ENCODE results near the gene CTTNBP2.

CTTNBP2 gene

GRCh38 chr7:117810642-117811512, 62.4 kb downstream of the CTTNBP2 start:
- Histone ChIP-seq H3K27ac (replicated peaks) (no peak overlapping the region), H3K27me3 (ENCODE audit: insufficient read depth, poor library complexity, severe bottlenecking) (no peaks in the 10 kb centered on the region), H3K4me3 (replicated peaks; ENCODE audit: insufficient read depth, low read length) (no peak overlapping the region)
- no peak for DNase-seq (ENCODE audit: low read depth in 1 of 2, low spot score in 1 of 2)
- TF ChIP-seq GABPA (IDR thresholded peaks at IDR 0.05; ENCODE audit: low read depth) (no peak), SPI1 (IDR thresholded peaks at IDR 0.05; ENCODE audit: borderline replicate concordance, low read depth) (no peak), CTCF (IDR thresholded peaks at IDR 0.05; ENCODE audit: insufficient read depth, low read length) (no peak), POLR2AphosphoS5 (IDR thresholded peaks at IDR 0.05; ENCODE audit: low read depth) (no peak)
- TF ChIP-seq, protein P1, sequence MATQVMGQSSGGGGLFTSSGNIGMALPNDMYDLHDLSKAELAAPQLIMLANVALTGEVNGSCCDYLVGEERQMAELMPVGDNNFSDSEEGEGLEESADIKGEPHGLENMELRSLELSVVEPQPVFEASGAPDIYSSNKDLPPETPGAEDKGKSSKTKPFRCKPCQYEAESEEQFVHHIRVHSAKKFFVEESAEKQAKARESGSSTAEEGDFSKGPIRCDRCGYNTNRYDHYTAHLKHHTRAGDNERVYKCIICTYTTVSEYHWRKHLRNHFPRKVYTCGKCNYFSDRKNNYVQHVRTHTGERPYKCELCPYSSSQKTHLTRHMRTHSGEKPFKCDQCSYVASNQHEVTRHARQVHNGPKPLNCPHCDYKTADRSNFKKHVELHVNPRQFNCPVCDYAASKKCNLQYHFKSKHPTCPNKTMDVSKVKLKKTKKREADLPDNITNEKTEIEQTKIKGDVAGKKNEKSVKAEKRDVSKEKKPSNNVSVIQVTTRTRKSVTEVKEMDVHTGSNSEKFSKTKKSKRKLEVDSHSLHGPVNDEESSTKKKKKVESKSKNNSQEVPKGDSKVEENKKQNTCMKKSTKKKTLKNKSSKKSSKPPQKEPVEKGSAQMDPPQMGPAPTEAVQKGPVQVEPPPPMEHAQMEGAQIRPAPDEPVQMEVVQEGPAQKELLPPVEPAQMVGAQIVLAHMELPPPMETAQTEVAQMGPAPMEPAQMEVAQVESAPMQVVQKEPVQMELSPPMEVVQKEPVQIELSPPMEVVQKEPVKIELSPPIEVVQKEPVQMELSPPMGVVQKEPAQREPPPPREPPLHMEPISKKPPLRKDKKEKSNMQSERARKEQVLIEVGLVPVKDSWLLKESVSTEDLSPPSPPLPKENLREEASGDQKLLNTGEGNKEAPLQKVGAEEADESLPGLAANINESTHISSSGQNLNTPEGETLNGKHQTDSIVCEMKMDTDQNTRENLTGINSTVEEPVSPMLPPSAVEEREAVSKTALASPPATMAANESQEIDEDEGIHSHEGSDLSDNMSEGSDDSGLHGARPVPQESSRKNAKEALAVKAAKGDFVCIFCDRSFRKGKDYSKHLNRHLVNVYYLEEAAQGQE (IDR thresholded peaks at IDR 0.05; ENCODE audit: insufficient replicate concordance, low read depth), result no peak

DNA sequence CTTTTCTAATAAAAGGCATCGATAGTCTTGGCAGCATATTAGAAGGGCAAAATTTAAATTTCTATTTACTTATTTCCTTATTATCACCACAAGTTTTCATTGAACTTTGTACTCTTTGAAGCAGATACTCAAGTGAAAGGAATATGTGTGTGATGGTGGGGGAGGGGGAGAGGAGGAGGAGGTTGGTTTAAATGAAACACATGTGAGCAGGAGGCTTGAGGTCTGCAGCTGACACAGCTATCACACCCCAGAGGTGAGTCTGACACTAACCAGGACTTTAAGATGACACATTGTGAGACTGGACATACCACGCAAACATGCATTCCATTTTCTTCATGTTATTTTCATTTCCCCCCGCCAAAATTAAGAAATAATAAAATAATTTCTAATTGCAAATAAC, 63.3 kb downstream of the CTTNBP2 start:
- Histone ChIP-seq H3K27me3 (ENCODE audit: insufficient read depth, poor library complexity, severe bottlenecking) (no peaks in the 10 kb centered on the region), H3K27ac (replicated peaks) (no peak overlapping the region), H3K4me3 (replicated peaks; ENCODE audit: insufficient read depth, low read length) (no peak overlapping the region)
- no peak for DNase-seq (ENCODE audit: low read depth in 1 of 2, low spot score in 1 of 2)
- no peak for TF ChIP-seq CTCF (IDR thresholded peaks at IDR 0.05; ENCODE audit: insufficient read depth, low read length)

DNA sequence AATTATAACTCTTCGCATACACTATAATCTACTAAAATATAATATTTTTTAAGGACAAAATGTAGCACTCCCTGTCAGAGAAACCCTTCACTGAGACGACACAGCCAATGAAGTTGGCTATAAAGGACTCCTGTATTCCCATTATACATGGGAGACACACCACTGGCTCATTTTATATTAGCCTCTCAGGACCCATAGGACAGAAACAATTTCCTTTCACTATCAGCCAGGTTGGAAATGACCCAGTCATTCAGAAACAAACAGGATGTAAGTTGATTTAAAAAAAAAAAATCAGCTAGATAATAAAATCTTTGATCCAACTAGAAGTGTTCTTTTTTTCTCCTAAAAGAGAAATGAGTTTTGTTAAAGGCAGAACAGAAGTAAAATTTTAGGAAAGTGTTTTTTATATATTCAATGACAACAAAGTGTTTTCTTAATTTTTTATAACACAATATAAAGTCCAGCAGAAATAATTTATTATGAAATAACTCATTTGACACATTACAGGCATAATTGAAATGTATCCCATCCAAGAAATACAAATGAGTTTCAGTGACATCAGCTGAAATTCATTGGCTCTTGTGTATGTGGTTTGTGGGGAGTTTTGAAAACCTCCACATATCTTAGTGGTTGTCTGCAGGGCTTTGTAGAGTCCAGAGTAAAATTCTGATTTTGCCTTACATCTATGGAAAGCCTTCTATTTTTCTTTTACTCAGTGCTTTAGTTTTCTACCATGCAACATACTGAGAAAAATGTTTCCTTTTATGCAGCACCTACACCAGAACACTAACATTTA, 64.1 kb downstream of the CTTNBP2 start:
- Histone ChIP-seq H3K27me3 (ENCODE audit: insufficient read depth, poor library complexity, severe bottlenecking) (no peaks in the 10 kb centered on the region), H3K4me3 (replicated peaks; ENCODE audit: insufficient read depth, low read length) (no peak overlapping the region), H3K27ac (replicated peaks) (no peak overlapping the region)
- TF ChIP-seq SPI1 (IDR thresholded peaks at IDR 0.05; ENCODE audit: borderline replicate concordance, low read depth) (no peak), CTCF (IDR thresholded peaks at IDR 0.05; ENCODE audit: insufficient read depth, low read length) (no peak)
- TF ChIP-seq, protein P1 (IDR thresholded peaks at IDR 0.05; ENCODE audit: insufficient replicate concordance, low read depth), result no peak
- DNase-seq (ENCODE audit: low read depth in 1 of 2, low spot score in 1 of 2), result no peak
